Activated gamma-delta T cell treated with Interleukin-2 at 50 U/mL for 16 hours (primary cell): ENCODE measurements around the gene NETO1.

Experiments used
- DNase-seq: peaks from one replicate; pipeline ENCODE4 v3.0.0-alpha.2; 2020

Gene NETO1

DNA sequence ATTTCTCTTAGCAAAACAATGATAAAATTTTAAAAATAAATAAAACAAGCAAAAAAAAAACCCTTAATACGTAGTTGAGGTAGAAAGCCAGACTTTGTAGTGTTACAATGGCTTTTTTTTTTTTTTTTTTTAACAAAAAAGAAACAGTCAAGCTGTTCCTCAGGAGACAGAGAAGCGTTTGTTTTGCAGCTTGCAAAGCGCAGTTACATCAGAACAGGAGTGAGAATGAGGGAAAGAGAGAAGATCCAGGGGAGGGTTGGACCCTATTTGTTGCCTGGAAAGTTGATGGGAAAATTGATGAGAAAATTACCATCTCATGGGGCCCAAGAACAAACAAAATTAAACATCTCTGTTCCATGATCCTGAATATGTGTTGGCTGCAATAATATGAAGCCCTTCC is 146.5 kb downstream of the NETO1 start:
- DNase-seq: no peak

GRCh38 chr18:72720116-72720515 is 147.7 kb downstream of the NETO1 start:
- no peak for DNase-seq

DNA sequence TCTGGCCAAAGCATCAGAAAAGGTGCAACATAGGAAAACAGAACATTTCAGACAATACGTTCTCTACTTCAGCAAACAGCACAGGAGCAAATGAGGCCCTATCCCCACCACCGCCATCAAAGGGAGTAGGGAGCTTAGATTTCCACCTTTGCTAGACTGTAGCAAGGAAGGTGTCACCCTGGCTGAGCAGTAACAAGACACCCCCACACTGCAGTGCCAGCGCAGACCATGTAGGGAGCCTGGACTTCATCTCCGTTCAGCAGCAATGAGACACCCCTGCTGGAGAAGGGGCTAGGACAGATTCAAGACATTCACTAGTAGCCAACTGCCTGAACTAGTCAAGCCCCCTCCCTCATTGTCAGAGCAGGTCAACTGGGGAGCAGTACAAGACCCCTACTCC is 163.6 kb downstream of the NETO1 start:
- no peak for DNase-seq

- DNase-seq: no peak
Observed at GRCh38 chr18:72700961-72701710, 166.7 kb downstream of the NETO1 start.

- no peak for DNase-seq
Observed at GRCh38 chr18:72697706-72698105, 170.1 kb downstream of the NETO1 start.

- no peak for DNase-seq
Observed at GRCh38 chr18:72692595-72692994, 175.2 kb downstream of the NETO1 start.
